Measurements from ENCODE around the gene ZNF77.
A peak's percentile ranks its signal among the peaks of the same experiment; 100 is the strongest.
"Not testable (repeated sequence)": the region's sequence is repeated elsewhere in the genome, so short reads cannot be mapped to it uniquely, and the experiment has no call there.

The ZNF77 gene

GRCh38 chr19:2944775-2945574 is at the start of gene ZNF77:
Gene ZNF77 (minus strand): TSS chr19:2944971. CDS start chr19:2944840, 131 bp downstream.
- peak within 1 kb of the TSS; percentile 93 for H3K4me3 Mint-ChIP-seq
- DNase-seq = peak; percentile 99
- H3K9me3 Mint-ChIP-seq = no peaks in the 10 kb centered on the region
- peak within 1 kb of the TSS; percentile 100 for H3K27ac Mint-ChIP-seq
- peaks cover 22% of the 10 kb centered on the region for H3K36me3 Mint-ChIP-seq (ENCODE audit: low read depth)
- H3K4me1 Mint-ChIP-seq (ENCODE audit: low read depth) = peaks cover 42% of the 10 kb centered on the region
- no peaks in the 10 kb centered on the region for H3K27me3 Mint-ChIP-seq

GRCh38 chr19:2993579-2993978 is 48.8 kb upstream of the ZNF77 start:
- Mint-ChIP-seq H3K27me3 (no peaks in the 10 kb centered on the region), H3K4me3 (no peak overlapping the region), H3K4me1 (ENCODE audit: low read depth) (no peaks in the 10 kb centered on the region), H3K27ac (no peak overlapping the region), H3K36me3 (ENCODE audit: low read depth) (peaks cover 3% of the 10 kb centered on the region), H3K9me3 (no peaks in the 10 kb centered on the region)
- DNase-seq = no peak

GRCh38 chr19:2992958-2993357 is 48.2 kb upstream of the ZNF77 start:
- H3K27ac Mint-ChIP-seq = no peak overlapping the region
- H3K4me1 Mint-ChIP-seq (ENCODE audit: low read depth) = no peaks in the 10 kb centered on the region
- no peaks in the 10 kb centered on the region for H3K9me3 Mint-ChIP-seq
- DNase-seq = no peak
- peaks cover 3% of the 10 kb centered on the region for H3K36me3 Mint-ChIP-seq (ENCODE audit: low read depth)
- H3K4me3 Mint-ChIP-seq = no peak overlapping the region
- H3K27me3 Mint-ChIP-seq = no peaks in the 10 kb centered on the region

GRCh38 chr19:2992333-2992732 is 47.6 kb upstream of the ZNF77 start:
- not testable (repeated sequence) for H3K36me3 Mint-ChIP-seq (ENCODE audit: low read depth); H3K27me3 Mint-ChIP-seq; H3K9me3 Mint-ChIP-seq; H3K27ac Mint-ChIP-seq; H3K4me3 Mint-ChIP-seq; H3K4me1 Mint-ChIP-seq (ENCODE audit: low read depth); DNase-seq

GRCh38 chr19:2989236-2989946 is 44.6 kb upstream of the ZNF77 start:
- H3K9me3 Mint-ChIP-seq = no peaks in the 10 kb centered on the region

GRCh38 chr19:2988568-2988967 is 43.8 kb upstream of the ZNF77 start:
- no peak for DNase-seq
- H3K9me3 Mint-ChIP-seq = no peaks in the 10 kb centered on the region
- H3K27ac Mint-ChIP-seq = no peak overlapping the region
- no peaks in the 10 kb centered on the region for H3K4me1 Mint-ChIP-seq (ENCODE audit: low read depth)
- no peaks in the 10 kb centered on the region for H3K36me3 Mint-ChIP-seq (ENCODE audit: low read depth)
- H3K27me3 Mint-ChIP-seq = peaks cover 10% of the 10 kb centered on the region
- no peak overlapping the region for H3K4me3 Mint-ChIP-seq

More at GRCh38 chr19:2989236-2989946, 44.6 kb upstream of the ZNF77 start:
- peaks cover 6% of the 10 kb centered on the region for H3K27me3 Mint-ChIP-seq
- DNase-seq = no peak
- H3K27ac Mint-ChIP-seq = no peak overlapping the region
- no peaks in the 10 kb centered on the region for H3K4me1 Mint-ChIP-seq (ENCODE audit: low read depth)
- H3K4me3 Mint-ChIP-seq = no peak overlapping the region
- no peaks in the 10 kb centered on the region for H3K36me3 Mint-ChIP-seq (ENCODE audit: low read depth)

GRCh38 chr19:2987797-2988196 is 43.0 kb upstream of the ZNF77 start:
- Mint-ChIP-seq H3K4me3 (no peak overlapping the region), H3K4me1 (ENCODE audit: low read depth) (no peaks in the 10 kb centered on the region), H3K27me3 (peaks cover 16% of the 10 kb centered on the region), H3K27ac (no peak overlapping the region), H3K9me3 (no peaks in the 10 kb centered on the region), H3K36me3 (ENCODE audit: low read depth) (no peaks in the 10 kb centered on the region)
- DNase-seq = no peak

GRCh38 chr19:2986951-2987524 is 42.3 kb upstream of the ZNF77 start:
- H3K27ac Mint-ChIP-seq = no peak overlapping the region
- DNase-seq = no peak
- H3K27me3 Mint-ChIP-seq = peaks cover 20% of the 10 kb centered on the region
- H3K36me3 Mint-ChIP-seq (ENCODE audit: low read depth) = no peaks in the 10 kb centered on the region
- no peaks in the 10 kb centered on the region for H3K4me1 Mint-ChIP-seq (ENCODE audit: low read depth)
- H3K9me3 Mint-ChIP-seq = no peaks in the 10 kb centered on the region
- H3K4me3 Mint-ChIP-seq = no peak overlapping the region

- no peak for DNase-seq
- no peaks in the 10 kb centered on the region for H3K4me1 Mint-ChIP-seq (ENCODE audit: low read depth)
- peaks cover 25% of the 10 kb centered on the region for H3K27me3 Mint-ChIP-seq
- no peaks in the 10 kb centered on the region for H3K36me3 Mint-ChIP-seq (ENCODE audit: low read depth)
- H3K27ac Mint-ChIP-seq = no peak overlapping the region
- H3K9me3 Mint-ChIP-seq = no peaks in the 10 kb centered on the region
- H3K4me3 Mint-ChIP-seq = no peak overlapping the region
Observed at GRCh38 chr19:2984215-2984528, 39.4 kb upstream of the ZNF77 start.

GRCh38 chr19:2983351-2984214 is 38.8 kb upstream of the ZNF77 start:
- Mint-ChIP-seq H3K4me1 (ENCODE audit: low read depth) (no peaks in the 10 kb centered on the region), H3K4me3 (no peak overlapping the region), H3K27me3 (peaks cover 25% of the 10 kb centered on the region), H3K9me3 (no peaks in the 10 kb centered on the region), H3K36me3 (ENCODE audit: low read depth) (no peaks in the 10 kb centered on the region), H3K27ac (no peak overlapping the region)
- no peak for DNase-seq

GRCh38 chr19:2982983-2983350 is 38.2 kb upstream of the ZNF77 start:
- H3K4me3 Mint-ChIP-seq = no peak overlapping the region
- H3K36me3 Mint-ChIP-seq (ENCODE audit: low read depth) = no peaks in the 10 kb centered on the region
- no peaks in the 10 kb centered on the region for H3K4me1 Mint-ChIP-seq (ENCODE audit: low read depth)
- peaks cover 25% of the 10 kb centered on the region for H3K27me3 Mint-ChIP-seq
- DNase-seq = no peak
- H3K27ac Mint-ChIP-seq = no peak overlapping the region
- no peaks in the 10 kb centered on the region for H3K9me3 Mint-ChIP-seq

- DNase-seq = no peak
- Mint-ChIP-seq H3K27me3 (peaks cover 25% of the 10 kb centered on the region), H3K4me1 (ENCODE audit: low read depth) (peaks cover 2% of the 10 kb centered on the region), H3K4me3 (no peak overlapping the region), H3K9me3 (no peaks in the 10 kb centered on the region), H3K27ac (no peak overlapping the region), H3K36me3 (ENCODE audit: low read depth) (no peaks in the 10 kb centered on the region)
Observed at GRCh38 chr19:2982561-2982960, 37.8 kb upstream of the ZNF77 start.

- H3K4me1 Mint-ChIP-seq (ENCODE audit: low read depth) = peaks cover 5% of the 10 kb centered on the region
- peaks cover 23% of the 10 kb centered on the region for H3K27me3 Mint-ChIP-seq
- no peaks in the 10 kb centered on the region for H3K9me3 Mint-ChIP-seq
- no peak overlapping the region for H3K4me3 Mint-ChIP-seq
- no peak for DNase-seq
- peaks cover 2% of the 10 kb centered on the region for H3K36me3 Mint-ChIP-seq (ENCODE audit: low read depth)
- H3K27ac Mint-ChIP-seq = no peak overlapping the region
Observed at GRCh38 chr19:2981898-2982297, 37.1 kb upstream of the ZNF77 start.

- no peak for DNase-seq
- Mint-ChIP-seq H3K27me3 (peaks cover 20% of the 10 kb centered on the region), H3K4me3 (no peak overlapping the region), H3K36me3 (ENCODE audit: low read depth) (peaks cover 2% of the 10 kb centered on the region), H3K27ac (no peak overlapping the region), H3K4me1 (ENCODE audit: low read depth) (peaks cover 19% of the 10 kb centered on the region), H3K9me3 (no peaks in the 10 kb centered on the region)
Observed at GRCh38 chr19:2978772-2979171, 34.0 kb upstream of the ZNF77 start.
